Stimulated activated CD8-positive, alpha-beta memory T cell treated with anti-CD3 and anti-CD28 coated beads, Interleukin-4, amount 100 ng/mL, for 1 hour (primary cell): ENCODE measurements around the gene CCDC85A.
"Not testable (repeated sequence)": the region's sequence is repeated elsewhere in the genome, so short reads cannot be mapped to it uniquely, and the experiment has no call there.

Experiments used
- DNase-seq, 2 donors: peaks; one replicate each; pipeline ENCODE4 v3.0.0-alpha.2; 2020; ENCODE audit warnings: low read depth in 2 of 2, low spot score in 1 of 2

The CCDC85A gene

GRCh38 chr2:56183643-56184499, at the start of gene CCDC85A:
Gene CCDC85A, plus strand, starts transcription at chr2:56183990. Its CDS starts 635 bp downstream, at chr2:56184625.
- peak in 1 of 2 donors; percentile 3 for DNase-seq

DNA sequence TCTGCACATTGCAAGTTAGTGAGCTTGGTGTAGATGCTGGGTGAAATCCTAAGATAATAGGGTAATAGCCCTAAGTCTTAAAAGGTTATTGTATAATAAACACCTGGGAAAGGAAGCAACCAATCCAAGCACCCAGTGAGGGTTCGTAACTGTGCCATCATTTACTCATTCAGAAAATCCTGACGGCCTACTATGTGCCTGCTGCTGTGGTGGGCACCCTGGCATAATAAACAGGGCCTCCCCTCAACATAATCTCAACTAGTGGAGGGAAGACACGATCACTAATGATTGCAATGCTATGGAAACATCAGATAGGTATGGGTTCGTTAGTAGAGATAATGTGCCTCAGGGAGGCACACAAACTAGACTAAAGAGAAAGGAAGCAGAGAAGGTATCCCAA, 48.9 kb upstream of the CCDC85A start:
- no peak for DNase-seq

DNA sequence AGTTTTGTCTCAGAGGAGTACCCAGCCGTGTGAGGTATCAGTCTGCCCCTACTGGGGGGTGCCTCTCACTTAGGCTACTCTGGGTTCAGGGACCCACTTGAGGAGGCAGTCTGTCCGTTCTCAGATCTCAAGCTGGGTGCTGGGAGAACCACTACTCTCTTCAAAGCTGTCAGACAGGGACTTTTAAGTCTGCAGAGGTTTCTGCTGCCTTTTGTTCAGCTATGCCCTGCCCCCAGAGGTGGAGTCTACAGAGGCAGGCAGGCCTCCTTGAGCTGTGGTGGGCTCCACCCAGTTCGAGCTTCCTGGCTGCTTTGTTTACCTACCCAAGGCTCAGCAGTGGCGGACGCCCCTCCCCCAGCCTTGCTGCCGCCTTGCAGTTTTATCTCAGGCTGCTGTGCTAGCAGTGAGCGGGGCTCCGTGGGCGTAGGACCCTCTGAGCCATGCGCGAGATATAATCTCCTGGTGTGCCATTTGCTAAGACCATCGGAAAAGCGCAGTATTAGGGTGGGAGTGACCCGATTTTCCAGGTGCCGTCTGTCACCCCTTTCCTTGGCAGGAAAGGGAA, 41.2 kb upstream of the CCDC85A start:
- not testable (repeated sequence) for DNase-seq

DNA sequence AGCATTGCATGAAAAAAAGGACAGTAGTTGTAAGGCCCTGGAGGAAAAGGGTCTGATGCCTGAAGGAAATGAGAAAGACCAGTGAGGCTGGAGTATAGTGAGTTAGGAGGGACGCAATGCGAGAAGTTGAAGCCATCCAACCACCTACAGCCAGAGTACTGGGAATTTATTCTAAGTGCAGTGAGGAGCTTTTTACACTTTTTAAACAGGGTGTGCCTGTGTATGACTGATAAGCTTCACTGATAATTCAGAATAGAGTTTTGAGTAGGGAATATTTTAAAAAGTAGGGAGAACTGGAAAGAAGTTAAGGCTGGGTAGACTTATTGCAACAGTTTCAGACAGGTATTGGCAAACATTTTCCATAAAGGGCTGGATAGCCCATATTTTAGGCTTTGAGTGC, 35.9 kb upstream of the CCDC85A start:
- no peak for DNase-seq

- no peak for DNase-seq
Measured at GRCh38 chr2:56148825-56149224, 35.0 kb upstream of the CCDC85A start.

DNA sequence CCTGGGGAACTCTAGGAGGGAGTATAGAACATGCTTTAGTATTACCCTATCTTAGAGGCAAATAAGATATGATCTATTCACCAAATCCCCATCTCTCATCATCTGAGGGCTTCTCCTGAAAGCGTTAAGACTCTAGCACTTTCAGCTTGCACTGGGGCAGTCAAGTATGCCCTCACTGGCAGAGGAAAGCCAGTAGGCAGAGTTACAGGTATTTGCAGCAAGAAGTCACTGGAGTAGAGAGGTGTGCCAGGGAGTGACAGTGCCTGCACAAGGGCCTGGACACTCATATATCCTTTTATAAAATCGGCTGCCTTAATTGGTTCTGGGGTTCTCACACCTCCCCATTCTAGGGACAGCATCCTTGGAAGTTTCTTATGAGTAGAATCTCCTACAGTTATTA, 31.9 kb upstream of the CCDC85A start:
- DNase-seq, result no peak

- no peak for DNase-seq
Measured at GRCh38 chr2:56155188-56155587, 28.6 kb upstream of the CCDC85A start.

DNA sequence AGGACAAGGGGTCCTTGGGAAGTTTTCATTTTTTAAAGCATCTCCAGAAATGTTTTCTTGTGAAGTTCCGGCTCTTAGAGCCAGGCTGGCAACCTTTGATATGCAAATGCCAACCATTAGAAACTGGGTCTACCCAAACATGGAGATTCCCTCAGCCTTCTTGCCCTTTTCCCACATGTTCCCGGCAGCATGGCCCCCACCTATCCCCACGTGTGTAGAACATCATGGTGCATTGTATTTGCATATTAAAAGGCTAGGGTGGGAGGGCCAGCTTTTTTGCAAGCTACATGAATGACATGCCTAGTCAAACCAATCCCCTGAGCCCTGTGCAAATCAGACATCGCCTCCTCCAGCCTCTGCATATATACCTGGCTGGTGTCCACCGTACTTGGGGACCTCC, 23.9 kb upstream of the CCDC85A start:
- DNase-seq, result not testable (repeated sequence)

DNA sequence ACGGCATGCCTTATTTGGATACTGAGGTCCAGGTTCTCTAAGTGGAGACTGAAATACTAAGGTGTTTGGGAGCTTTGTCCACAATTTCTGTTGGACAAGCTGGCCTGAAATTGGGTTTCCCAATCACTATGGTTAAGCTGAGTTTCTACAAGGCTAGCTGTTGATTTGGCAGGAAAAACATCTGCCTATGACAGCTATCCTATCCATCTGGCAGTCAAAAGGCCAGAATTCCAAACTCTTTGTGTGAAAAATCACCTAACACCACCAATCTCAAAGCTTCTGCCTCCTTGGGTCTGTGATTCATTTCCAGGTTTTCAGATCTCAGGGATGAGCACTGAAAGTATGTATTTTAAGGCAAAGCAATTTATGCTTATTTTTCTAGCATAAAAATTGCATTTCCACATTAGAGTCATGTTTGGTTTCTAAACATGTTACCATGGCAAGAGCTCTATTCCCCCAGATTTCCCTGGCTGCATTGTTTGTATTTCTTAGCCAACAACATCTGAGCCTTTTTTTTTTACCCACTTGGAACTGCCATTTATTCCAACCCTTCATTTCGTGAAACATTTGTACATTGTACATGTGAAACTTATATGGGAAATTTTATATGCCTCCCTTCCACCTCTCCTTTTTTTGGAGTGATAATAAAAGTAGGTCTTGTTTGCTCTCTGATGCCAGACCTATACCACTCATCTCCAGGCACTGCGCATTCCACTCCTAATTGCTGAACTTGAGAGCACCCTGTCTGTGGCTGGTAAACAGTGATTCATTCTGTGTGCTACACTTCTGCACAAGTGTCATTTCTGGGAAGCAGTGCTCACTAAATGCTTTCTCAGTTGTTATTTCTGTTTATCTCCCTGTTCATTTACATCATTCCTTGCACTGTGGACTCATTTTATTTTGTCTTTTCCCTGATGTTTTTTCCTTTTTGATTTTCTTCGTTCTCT, 15.9 kb upstream of the CCDC85A start:
- DNase-seq, result no peak

DNA sequence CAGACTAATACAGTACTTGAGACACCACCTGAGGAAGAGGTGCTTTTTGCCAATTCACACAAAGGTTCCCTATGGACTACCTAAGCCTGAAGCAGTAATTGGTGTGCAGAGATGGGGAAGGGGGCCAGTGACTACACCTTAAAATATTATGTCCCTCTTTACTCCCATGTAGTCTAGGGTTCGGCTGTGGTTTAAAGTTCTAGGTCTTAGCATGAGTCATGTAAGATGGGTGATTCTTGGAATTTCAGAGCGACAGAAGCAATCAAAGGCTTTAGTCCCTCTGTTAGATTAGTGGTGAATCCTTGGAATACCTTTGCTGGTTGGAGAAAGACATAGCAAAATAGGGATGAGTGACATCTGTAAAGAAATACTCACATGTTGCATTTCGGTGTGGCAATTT, 14.3 kb upstream of the CCDC85A start:
- DNase-seq, result no peak

- no peak for DNase-seq
Measured at GRCh38 chr2:56170504-56170903, 13.3 kb upstream of the CCDC85A start.

DNA sequence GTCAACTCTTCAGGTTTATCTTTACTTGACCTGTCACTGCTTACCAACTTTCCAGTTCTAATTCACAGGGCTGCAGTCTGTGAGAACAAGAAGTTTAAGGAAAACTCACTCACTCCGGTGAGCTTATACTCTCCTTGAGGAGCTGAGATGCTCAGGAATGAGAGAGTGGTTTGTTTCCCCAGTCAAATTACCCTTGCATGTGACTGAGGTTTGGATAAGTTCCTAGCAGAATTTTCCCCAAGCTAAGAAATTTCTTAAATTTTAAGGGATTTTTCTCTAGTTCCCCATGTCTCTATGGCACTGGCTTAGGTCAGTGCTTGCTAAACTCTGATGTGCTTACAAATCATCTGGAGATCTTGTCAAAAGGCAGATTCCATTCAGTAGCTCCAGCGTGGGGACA, 12.8 kb upstream of the CCDC85A start:
- no peak for DNase-seq

- DNase-seq, result no peak
Measured at GRCh38 chr2:56175779-56176178, 8.0 kb upstream of the CCDC85A start.

GRCh38 chr2:56177420-56178220, 6.2 kb upstream of the CCDC85A start:
- no peak for DNase-seq

- DNase-seq, result no peak
Measured at GRCh38 chr2:56179931-56180330, 3.9 kb upstream of the CCDC85A start.

GRCh38 chr2:56182420-56182819, 1.4 kb upstream of the CCDC85A start:
- DNase-seq, result no peak

GRCh38 chr2:56184500-56185011, 766 bp downstream of the CCDC85A start:
- no peak for DNase-seq

DNA sequence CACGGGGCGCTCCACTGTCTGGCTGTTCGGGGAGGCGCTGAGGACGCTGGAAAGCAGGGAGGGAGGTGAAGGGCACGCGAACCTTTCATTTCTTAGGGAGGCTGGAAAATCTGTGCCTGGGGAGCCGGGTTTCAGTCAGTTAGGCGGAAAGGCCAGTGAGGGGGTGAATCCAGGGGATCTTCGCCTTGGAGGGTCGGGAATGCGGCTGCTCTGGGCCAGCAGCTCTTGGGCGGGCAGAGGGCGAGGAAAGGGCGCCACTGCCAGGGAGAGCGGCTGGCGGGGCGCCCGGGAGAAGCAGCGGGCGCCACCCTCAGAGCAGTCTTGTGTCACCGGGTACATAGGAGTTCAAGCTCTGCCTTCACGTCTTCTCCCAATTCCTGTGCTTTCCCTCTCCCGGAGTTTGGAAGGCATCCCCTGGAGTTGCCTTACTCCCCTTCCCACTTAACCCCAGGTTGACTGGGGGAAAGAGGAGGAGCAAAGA, 1.4 kb downstream of the CCDC85A start:
- DNase-seq, result no peak

DNA sequence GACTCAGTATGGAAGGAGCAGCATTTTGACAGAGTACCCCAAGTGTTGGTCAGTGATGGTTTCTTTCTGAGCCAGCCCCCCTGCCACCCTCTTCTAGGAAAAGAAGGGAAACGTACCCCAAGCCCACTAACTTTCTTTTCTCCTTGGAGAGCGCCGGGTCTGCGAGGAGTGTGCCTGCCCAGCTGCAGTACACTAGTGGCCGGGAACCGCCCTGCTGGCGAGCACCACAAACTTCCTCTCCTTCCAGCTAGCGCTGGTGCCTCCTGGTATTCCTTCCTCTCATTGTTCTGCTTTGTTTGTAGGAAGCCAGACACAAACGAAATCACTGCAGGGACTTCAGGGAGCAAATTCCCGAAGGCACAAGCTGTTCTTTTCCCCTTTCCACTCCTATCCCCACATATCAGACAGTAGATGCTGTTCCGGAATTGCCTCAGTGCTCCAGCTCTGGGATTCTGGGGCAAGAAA, 1.8 kb downstream of the CCDC85A start:
- no peak for DNase-seq

DNA sequence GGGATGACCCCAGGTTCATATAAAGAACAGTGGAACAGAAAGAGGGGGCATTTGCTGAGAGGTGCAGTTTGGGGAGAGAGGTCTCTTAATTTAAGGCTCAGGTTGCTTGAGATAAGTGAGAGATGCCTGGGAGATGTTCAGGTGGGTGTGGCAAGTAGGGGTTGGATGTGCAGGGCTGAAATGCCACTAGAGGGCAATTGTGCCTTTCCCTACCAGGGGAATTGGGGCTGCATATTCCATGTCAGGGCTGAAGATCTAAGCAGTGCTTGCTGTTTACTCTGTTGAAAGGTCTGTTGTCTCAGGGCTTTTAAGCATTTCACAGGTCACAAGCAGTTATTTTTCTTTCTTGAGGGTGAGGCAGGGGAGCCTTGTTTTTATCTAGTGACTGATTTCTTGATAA, 7.8 kb downstream of the CCDC85A start:
- no peak for DNase-seq
